GM12878 (cell line): ENCODE data around the gene RAB10.

Source experiments
- ATF7 ChIP-seq: fragments of 450-650 bp; IDR thresholded peaks from 2 replicates; pipeline ENCODE4 v1.6.1; 2016; ENCODE audit warnings: low read depth, mild to moderate bottlenecking
- EGR1 ChIP-seq, 2 experiments: IDR thresholded peaks; 1 replicate in 1 of 2; 2 replicates in 1 of 2; pipeline ENCODE4 v1.6.1; 2011 to 2012; ENCODE audit warnings: low read depth in 2 of 2, low read length in 2 of 2, borderline replicate concordance in 1 of 2, mild to moderate bottlenecking in 1 of 2, moderate library complexity in 1 of 2
- EP300 ChIP-seq, 2 experiments: fragments of 150-350 bp in 1 of 2; IDR thresholded peaks; 2 replicates each; pipeline ENCODE4 v1.6.1; 2011 to 2012; ENCODE audit warnings: low read depth in 2 of 2, low read length in 2 of 2, borderline replicate concordance in 1 of 2, improper control_type of control experiment in 1 of 2, inconsistent platforms in 1 of 2; ENCODE audit not compliant: control insufficient read depth in 1 of 2
- ESRRA ChIP-seq: IDR thresholded peaks from 2 replicates; pipeline ENCODE4 v1.6.1; 2012; ENCODE audit warnings: mild to moderate bottlenecking, low read length, improper control_type of control experiment
- IKZF2 ChIP-seq, 2 experiments: fragments of 450-650 bp; IDR thresholded peaks; 2 replicates each; pipeline ENCODE4 v1.6.1; 2017; ENCODE audit warnings: mild to moderate bottlenecking in 2 of 2, moderate library complexity in 2 of 2
- MTA2 ChIP-seq: fragments of 450-650 bp; IDR thresholded peaks from 2 replicates; pipeline ENCODE4 v1.6.1; 2016; ENCODE audit warnings: low read depth, mild to moderate bottlenecking, moderate library complexity
- RCOR1 ChIP-seq: conservative IDR thresholded peaks from 2 replicates; pipeline ENCODE4 v1.6.1; 2012; ENCODE audit warnings: low read depth, low read length, improper control_type of control experiment
- ZBED1 ChIP-seq: IDR thresholded peaks from 2 replicates; pipeline ENCODE4 v1.6.1; 2016; ENCODE audit warnings: borderline replicate concordance
- TF ChIP-seq, protein P1 (sequence below), 3 experiments: IDR thresholded peaks in 2 of 3; conservative IDR thresholded peaks in 1 of 3; 2 replicates each; pipeline ENCODE4 v1.5.1; 2011; ENCODE audit warnings: low read depth in 3 of 3, low read length in 3 of 3, mild to moderate bottlenecking in 3 of 3, control low read depth in 2 of 3, moderate library complexity in 2 of 3, inconsistent platforms in 1 of 3, mixed read lengths in 1 of 3; ENCODE audit not compliant: control insufficient read depth in 2 of 3, insufficient read depth in 1 of 3; ENCODE audit errors: extremely low read depth in 1 of 3
- TF ChIP-seq, protein P2 (sequence below): fragments of 450-650 bp; IDR thresholded peaks from 2 replicates; pipeline ENCODE4 v1.6.1; 2016; ENCODE audit warnings: mild to moderate bottlenecking
- TF ChIP-seq, protein P3 (sequence below): IDR thresholded peaks from 2 replicates; pipeline ENCODE4 v1.6.1; 2011; ENCODE audit warnings: low read depth, low read length, improper control_type of control experiment, borderline replicate concordance
- TF ChIP-seq, protein P4 (sequence below): fragments of 450-650 bp; IDR thresholded peaks from 2 replicates; pipeline ENCODE4 v1.6.1; 2017; ENCODE audit warnings: antibody characterized with exemption, mild to moderate bottlenecking, moderate library complexity

DNA sequence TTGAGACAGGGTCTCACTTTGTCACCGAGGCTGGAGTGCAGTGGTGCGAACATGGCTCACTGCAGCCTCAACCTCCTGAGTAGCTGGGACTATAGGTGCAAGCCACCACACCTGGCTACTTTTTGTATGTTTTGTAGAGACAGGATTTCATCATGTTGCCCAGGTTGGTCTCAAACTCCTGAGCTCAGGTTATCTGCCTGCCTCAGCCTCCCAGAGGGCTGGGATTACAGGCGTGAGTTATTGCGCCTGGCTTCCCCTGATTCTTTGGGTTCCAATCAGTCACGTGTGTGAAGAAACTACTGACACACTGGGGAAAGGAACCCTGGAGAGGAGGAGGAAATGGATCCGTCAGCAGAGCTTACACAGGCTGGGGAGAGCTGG is 22.3 kb upstream of the RAB10 start:
- no peak for TF ChIP-seq ATF7
- no peak for TF ChIP-seq EGR1 (IDR thresholded peaks at IDR 0.05; ENCODE audit: borderline replicate concordance in 1 of 2, low read depth in 2 of 2, low read length in 2 of 2)
- TF ChIP-seq, protein P1, sequence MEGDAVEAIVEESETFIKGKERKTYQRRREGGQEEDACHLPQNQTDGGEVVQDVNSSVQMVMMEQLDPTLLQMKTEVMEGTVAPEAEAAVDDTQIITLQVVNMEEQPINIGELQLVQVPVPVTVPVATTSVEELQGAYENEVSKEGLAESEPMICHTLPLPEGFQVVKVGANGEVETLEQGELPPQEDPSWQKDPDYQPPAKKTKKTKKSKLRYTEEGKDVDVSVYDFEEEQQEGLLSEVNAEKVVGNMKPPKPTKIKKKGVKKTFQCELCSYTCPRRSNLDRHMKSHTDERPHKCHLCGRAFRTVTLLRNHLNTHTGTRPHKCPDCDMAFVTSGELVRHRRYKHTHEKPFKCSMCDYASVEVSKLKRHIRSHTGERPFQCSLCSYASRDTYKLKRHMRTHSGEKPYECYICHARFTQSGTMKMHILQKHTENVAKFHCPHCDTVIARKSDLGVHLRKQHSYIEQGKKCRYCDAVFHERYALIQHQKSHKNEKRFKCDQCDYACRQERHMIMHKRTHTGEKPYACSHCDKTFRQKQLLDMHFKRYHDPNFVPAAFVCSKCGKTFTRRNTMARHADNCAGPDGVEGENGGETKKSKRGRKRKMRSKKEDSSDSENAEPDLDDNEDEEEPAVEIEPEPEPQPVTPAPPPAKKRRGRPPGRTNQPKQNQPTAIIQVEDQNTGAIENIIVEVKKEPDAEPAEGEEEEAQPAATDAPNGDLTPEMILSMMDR (IDR thresholded peaks at IDR 0.05 in 2 of 3, conservative IDR thresholded peaks at IDR 0.05 in 1 of 3; ENCODE audit: control insufficient read depth in 2 of 3, extremely low read depth in 1 of 3, insufficient read depth in 1 of 3, low read depth in 3 of 3, low read length in 3 of 3), result no peak
- TF ChIP-seq EP300 (IDR thresholded peaks at IDR 0.05; ENCODE audit: borderline replicate concordance in 1 of 2, control insufficient read depth in 1 of 2, low read depth in 2 of 2, low read length in 2 of 2), result no peak
- TF ChIP-seq ESRRA, result no peak
- TF ChIP-seq, protein P2, sequence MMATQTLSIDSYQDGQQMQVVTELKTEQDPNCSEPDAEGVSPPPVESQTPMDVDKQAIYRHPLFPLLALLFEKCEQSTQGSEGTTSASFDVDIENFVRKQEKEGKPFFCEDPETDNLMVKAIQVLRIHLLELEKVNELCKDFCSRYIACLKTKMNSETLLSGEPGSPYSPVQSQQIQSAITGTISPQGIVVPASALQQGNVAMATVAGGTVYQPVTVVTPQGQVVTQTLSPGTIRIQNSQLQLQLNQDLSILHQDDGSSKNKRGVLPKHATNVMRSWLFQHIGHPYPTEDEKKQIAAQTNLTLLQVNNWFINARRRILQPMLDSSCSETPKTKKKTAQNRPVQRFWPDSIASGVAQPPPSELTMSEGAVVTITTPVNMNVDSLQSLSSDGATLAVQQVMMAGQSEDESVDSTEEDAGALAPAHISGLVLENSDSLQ, result no peak
- TF ChIP-seq, protein P3, sequence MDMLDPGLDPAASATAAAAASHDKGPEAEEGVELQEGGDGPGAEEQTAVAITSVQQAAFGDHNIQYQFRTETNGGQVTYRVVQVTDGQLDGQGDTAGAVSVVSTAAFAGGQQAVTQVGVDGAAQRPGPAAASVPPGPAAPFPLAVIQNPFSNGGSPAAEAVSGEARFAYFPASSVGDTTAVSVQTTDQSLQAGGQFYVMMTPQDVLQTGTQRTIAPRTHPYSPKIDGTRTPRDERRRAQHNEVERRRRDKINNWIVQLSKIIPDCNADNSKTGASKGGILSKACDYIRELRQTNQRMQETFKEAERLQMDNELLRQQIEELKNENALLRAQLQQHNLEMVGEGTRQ, result no peak
- TF ChIP-seq MTA2, result no peak
- TF ChIP-seq, protein P4, sequence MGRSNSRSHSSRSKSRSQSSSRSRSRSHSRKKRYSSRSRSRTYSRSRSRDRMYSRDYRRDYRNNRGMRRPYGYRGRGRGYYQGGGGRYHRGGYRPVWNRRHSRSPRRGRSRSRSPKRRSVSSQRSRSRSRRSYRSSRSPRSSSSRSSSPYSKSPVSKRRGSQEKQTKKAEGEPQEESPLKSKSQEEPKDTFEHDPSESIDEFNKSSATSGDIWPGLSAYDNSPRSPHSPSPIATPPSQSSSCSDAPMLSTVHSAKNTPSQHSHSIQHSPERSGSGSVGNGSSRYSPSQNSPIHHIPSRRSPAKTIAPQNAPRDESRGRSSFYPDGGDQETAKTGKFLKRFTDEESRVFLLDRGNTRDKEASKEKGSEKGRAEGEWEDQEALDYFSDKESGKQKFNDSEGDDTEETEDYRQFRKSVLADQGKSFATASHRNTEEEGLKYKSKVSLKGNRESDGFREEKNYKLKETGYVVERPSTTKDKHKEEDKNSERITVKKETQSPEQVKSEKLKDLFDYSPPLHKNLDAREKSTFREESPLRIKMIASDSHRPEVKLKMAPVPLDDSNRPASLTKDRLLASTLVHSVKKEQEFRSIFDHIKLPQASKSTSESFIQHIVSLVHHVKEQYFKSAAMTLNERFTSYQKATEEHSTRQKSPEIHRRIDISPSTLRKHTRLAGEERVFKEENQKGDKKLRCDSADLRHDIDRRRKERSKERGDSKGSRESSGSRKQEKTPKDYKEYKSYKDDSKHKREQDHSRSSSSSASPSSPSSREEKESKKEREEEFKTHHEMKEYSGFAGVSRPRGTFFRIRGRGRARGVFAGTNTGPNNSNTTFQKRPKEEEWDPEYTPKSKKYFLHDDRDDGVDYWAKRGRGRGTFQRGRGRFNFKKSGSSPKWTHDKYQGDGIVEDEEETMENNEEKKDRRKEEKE, result no peak
- TF ChIP-seq ZBED1, result no peak
- TF ChIP-seq IKZF2 (IDR thresholded peaks at IDR 0.05), result no peak
- no peak for TF ChIP-seq RCOR1
